GM19193 (cell line): ENCODE results near the gene DGKI.

ENCODE experiments used
- POLR2A ChIP-seq: IDR thresholded peaks from 4 replicates; pipeline ENCODE4 v1.6.1; 2011; ENCODE audit not compliant: insufficient read depth, insufficient read length; ENCODE audit errors: extremely low read depth

The DGKI gene

GRCh38 chr7:137878333-137878961, 31.7 kb upstream of the DGKI start:
- TF ChIP-seq POLR2A: no peak

- no peak for TF ChIP-seq POLR2A
These were observed 30.4 kb upstream of the DGKI start for GRCh38 chr7:137877027-137877675.

GRCh38 chr7:137875746-137876145, 29.0 kb upstream of the DGKI start:
- no peak for TF ChIP-seq POLR2A

GRCh38 chr7:137873979-137874777, 27.4 kb upstream of the DGKI start:
- no peak for TF ChIP-seq POLR2A

GRCh38 chr7:137873524-137873923, 26.8 kb upstream of the DGKI start:
- TF ChIP-seq POLR2A: no peak

- no peak for TF ChIP-seq POLR2A
These were observed 24.6 kb upstream of the DGKI start for GRCh38 chr7:137871170-137871915.

- TF ChIP-seq POLR2A: no peak
These were observed 23.9 kb upstream of the DGKI start for GRCh38 chr7:137870684-137871083.

GRCh38 chr7:137870078-137870477, 23.3 kb upstream of the DGKI start:
- no peak for TF ChIP-seq POLR2A

- TF ChIP-seq POLR2A: no peak
These were observed 22.5 kb upstream of the DGKI start for GRCh38 chr7:137869260-137869659.

- TF ChIP-seq POLR2A: no peak
These were observed 20.5 kb upstream of the DGKI start for GRCh38 chr7:137867289-137867688.

GRCh38 chr7:137865764-137866163, 19.0 kb upstream of the DGKI start:
- TF ChIP-seq POLR2A: no peak

GRCh38 chr7:137862964-137863363, 16.2 kb upstream of the DGKI start:
- no peak for TF ChIP-seq POLR2A

GRCh38 chr7:137862358-137862757, 15.6 kb upstream of the DGKI start:
- no peak for TF ChIP-seq POLR2A

- TF ChIP-seq POLR2A: no peak
These were observed 13.8 kb upstream of the DGKI start for GRCh38 chr7:137860542-137860941.

GRCh38 chr7:137853053-137853452, 6.3 kb upstream of the DGKI start:
- no peak for TF ChIP-seq POLR2A
